Neural cell (in vitro differentiated cells): ENCODE results near the gene TSPYL2.

Experiments
- CTCF ChIP-seq: fragments of 450-650 bp; IDR thresholded peaks from 2 replicates; pipeline ENCODE4 v1.5.1; 2014; ENCODE audit warnings: antibody characterized with exemption, mild to moderate bottlenecking, moderate library complexity; ENCODE audit not compliant: poor library complexity, severe bottlenecking
- EP300 ChIP-seq: fragments of 450-650 bp; conservative IDR thresholded peaks from 2 replicates; pipeline ENCODE4 v1.6.1; 2014; ENCODE audit warnings: antibody characterized with exemption, mild to moderate bottlenecking, moderate library complexity; ENCODE audit not compliant: poor library complexity, severe bottlenecking
- EZH2 ChIP-seq: fragments of 200-600, 300-800 bp; shearing (Covaris generic), sonication (generic); IDR thresholded peaks from 2 replicates; pipeline ENCODE4 v1.6.1; 2014; ENCODE audit warnings: antibody characterized with exemption, low read length, borderline replicate concordance, mild to moderate bottlenecking; ENCODE audit not compliant: insufficient read depth, poor library complexity, severe bottlenecking
- POLR2AphosphoS5 ChIP-seq: IDR thresholded peaks from 2 replicates; pipeline ENCODE4 v1.6.1; 2012
- RAD21 ChIP-seq: fragments of 450-650 bp; conservative IDR thresholded peaks from 2 replicates; pipeline ENCODE4 v1.6.1; 2014; ENCODE audit warnings: antibody characterized with exemption, mild to moderate bottlenecking, moderate library complexity
- REST ChIP-seq: IDR thresholded peaks from 2 replicates; pipeline ENCODE4 v1.6.1; 2012; ENCODE audit warnings: borderline replicate concordance
- TAF1 ChIP-seq: IDR thresholded peaks from 2 replicates; pipeline ENCODE4 v1.6.1; 2012; ENCODE audit warnings: low read depth

- no peak for TF ChIP-seq POLR2AphosphoS5
- no peak for TF ChIP-seq CTCF
- no peak for TF ChIP-seq RAD21
- TF ChIP-seq REST, result no peak
- TF ChIP-seq EZH2, result no peak
- TF ChIP-seq TAF1, result no peak
- TF ChIP-seq EP300, result no peak
These were observed 31.3 kb upstream of the TSPYL2 start for GRCh38 chrX:53050841-53051240.
